SK-N-SH (cell line): Measurements from ENCODE around the gene EDARADD. TPM values are rescaled to one million over a fixed set of nuclear protein-coding genes. Genes with fewer than 3 reads are reported as not detected.

Experiments used
- CTCF ChIA-PET: fragments of 300-600, 350-600 bp; formaldehyde crosslinking; extraction: SDS; loops from one replicate; lab custom pipeline; 2021; lab: Yijun Ruan, JAX
- POLR2A ChIA-PET: fragments of 350-600 bp; sonication (Branson Sonifier 250); formaldehyde crosslinking; extraction: SDS; loops from one replicate; lab custom pipeline; 2020; ENCODE audit warnings: antibody characterized with exemption, inconsistent platforms; lab: Yijun Ruan, JAX
- DNase-seq: peaks from one replicate; pipeline ENCODE4 v3.0.0; 2012
- H2AFZ ChIP-seq: fragments of 200-600 bp; sonication (generic); 2 replicates; pipeline ENCODE4 v1.8.1; 2016; ENCODE audit warnings: antibody characterized with exemption, mild to moderate bottlenecking, low read depth
- H3F3A ChIP-seq: fragments of 200-600 bp; sonication (generic); replicated peaks from 2 replicates; pipeline ENCODE3; 2016; ENCODE audit warnings: antibody characterized with exemption, mild to moderate bottlenecking; ENCODE audit not compliant: insufficient read depth
- H3K27ac ChIP-seq, 2 experiments: fragments of 200-500 bp in 1 of 2; fragments of 200-600 bp in 1 of 2; sonication (Bioruptor generic) in 1 of 2; sonication (generic), shearing (Covaris generic) in 1 of 2; 2 replicates each; pipeline versions ENCODE4 v1.5.1 to v1.6.1; 2014 to 2016; ENCODE audit warnings: low read depth in 2 of 2, inconsistent platforms in 1 of 2, low read length in 1 of 2, mild to moderate bottlenecking in 1 of 2, mixed read lengths in 1 of 2
- H3K27me3 ChIP-seq: fragments of 200-600 bp; sonication (generic), shearing (Covaris generic); 2 replicates; pipeline ENCODE4 v1.6.1; 2016; ENCODE audit warnings: mixed run types; ENCODE audit not compliant: insufficient read depth
- H3K36me3 ChIP-seq, 2 experiments: fragments of 200-500 bp in 1 of 2; fragments of 200-600 bp in 1 of 2; sonication (Bioruptor generic) in 1 of 2; sonication (generic) in 1 of 2; replicated peaks in 1 of 2; 2 replicates each; pipeline versions ENCODE3 to v1.5.1; 2014 to 2016; ENCODE audit warnings: low read length in 1 of 2, mild to moderate bottlenecking in 1 of 2; ENCODE audit not compliant: insufficient read depth in 2 of 2, control insufficient read depth in 1 of 2
- H3K4me1 ChIP-seq, 2 experiments: fragments of 200-500 bp in 1 of 2; fragments of 200-600 bp in 1 of 2; sonication (Bioruptor generic) in 1 of 2; sonication (generic), shearing (Covaris generic) in 1 of 2; 2 replicates each; pipeline versions ENCODE4 v1.5.1 to v1.6.1; 2014 to 2016; ENCODE audit warnings: low read depth in 1 of 2, low read length in 1 of 2, mixed run types in 1 of 2; ENCODE audit not compliant: insufficient read depth in 2 of 2, control insufficient read depth in 1 of 2
- H3K4me2 ChIP-seq: fragments of 200-600 bp; sonication (generic), shearing (Covaris generic); 2 replicates; pipeline ENCODE4 v1.6.1; 2017; ENCODE audit warnings: mixed run types
- H3K4me3 ChIP-seq, 2 experiments: fragments of 200-500 bp in 1 of 2; fragments of 200-600 bp in 1 of 2; sonication (Bioruptor generic) in 1 of 2; sonication (generic), shearing (Covaris generic) in 1 of 2; 2 replicates each; pipeline versions ENCODE4 v1.5.1 to v1.8.1; 2014 to 2016; ENCODE audit warnings: low read depth in 2 of 2, inconsistent platforms in 1 of 2, low read length in 1 of 2, mild to moderate bottlenecking in 1 of 2, mixed read lengths in 1 of 2, moderate library complexity in 1 of 2
- H3K79me2 ChIP-seq: fragments of 200-600 bp; sonication (generic); 2 replicates; pipeline ENCODE4 v1.8.1; 2017; ENCODE audit warnings: mild to moderate bottlenecking; ENCODE audit not compliant: insufficient read depth
- H3K9ac ChIP-seq: fragments of 200-600 bp; sonication (generic); 2 replicates; pipeline ENCODE4 v1.6.1; 2017; ENCODE audit warnings: mixed run types
- H3K9me2 ChIP-seq: fragments of 200-600 bp; sonication (generic); 2 replicates; pipeline ENCODE4 v1.6.1; 2017; ENCODE audit warnings: mixed run types
- H3K9me3 ChIP-seq: fragments of 200-600 bp; sonication (generic); 2 replicates; pipeline ENCODE4 v1.6.1; 2017; ENCODE audit warnings: mixed run types, mild to moderate bottlenecking, moderate library complexity
- H4K20me1 ChIP-seq: fragments of 200-600 bp; sonication (generic); 2 replicates; pipeline ENCODE4 v1.6.1; 2017; ENCODE audit warnings: mild to moderate bottlenecking, mixed run types; ENCODE audit not compliant: insufficient read depth
- CHD2 ChIP-seq: fragments of 150-350 bp; IDR thresholded peaks from 2 replicates; pipeline ENCODE4 v1.6.1; 2018; ENCODE audit warnings: low read length; ENCODE audit not compliant: partially characterized antibody
- ELF1 ChIP-seq: IDR thresholded peaks from 2 replicates; pipeline ENCODE4 v1.4.0; 2012
- EZH2phosphoT487 ChIP-seq: fragments of 200-600 bp; sonication (generic); IDR thresholded peaks from 2 replicates; pipeline ENCODE4 v1.6.1; 2017; ENCODE audit warnings: low read depth, mixed run types, mild to moderate bottlenecking, antibody characterized with exemption, moderate library complexity, borderline replicate concordance
- GABPA ChIP-seq: IDR thresholded peaks from 2 replicates; pipeline ENCODE4 v1.4.0; 2012; ENCODE audit warnings: low read depth, mild to moderate bottlenecking
- GATA2 ChIP-seq: sonication (generic); formaldehyde crosslinking; IDR thresholded peaks from 2 replicates; pipeline ENCODE4 v1.5.0; 2020; ENCODE audit warnings: mild to moderate bottlenecking, missing genetic modification reagents
- JUND ChIP-seq: IDR thresholded peaks from 2 replicates; pipeline ENCODE4 v1.4.0; 2012
- MEF2A ChIP-seq: IDR thresholded peaks from 2 replicates; pipeline ENCODE4 v1.4.0; 2012; ENCODE audit warnings: low read depth, borderline replicate concordance
- MXI1 ChIP-seq: IDR thresholded peaks from 2 replicates; pipeline ENCODE4 v1.6.1; 2012; ENCODE audit warnings: mild to moderate bottlenecking, low read depth, low read length, improper control_type of control experiment
- NFIC ChIP-seq: IDR thresholded peaks from 2 replicates; pipeline ENCODE4 v1.4.0; 2012; ENCODE audit warnings: borderline replicate concordance
- NRF1 ChIP-seq: IDR thresholded peaks from 2 replicates; pipeline ENCODE4 v1.6.1; 2012; ENCODE audit warnings: low read depth, mild to moderate bottlenecking, low read length
- POLR2AphosphoS5 ChIP-seq: IDR thresholded peaks from 2 replicates; pipeline ENCODE4 v1.6.1; 2012; ENCODE audit warnings: low read depth, low read length
- RCOR1 ChIP-seq: fragments of 150-350 bp; IDR thresholded peaks from 2 replicates; pipeline ENCODE4 v1.6.1; 2017; ENCODE audit warnings: antibody characterized with exemption, low read length
- RFX5 ChIP-seq: IDR thresholded peaks from 2 replicates; pipeline ENCODE4 v1.6.1; 2012; ENCODE audit warnings: mild to moderate bottlenecking, improper control_type of control experiment, low read length
- RXRA ChIP-seq: IDR thresholded peaks from 2 replicates; pipeline ENCODE4 v1.4.0; 2012; ENCODE audit warnings: low read depth, mild to moderate bottlenecking, borderline replicate concordance
- SIN3A ChIP-seq: IDR thresholded peaks from 2 replicates; pipeline ENCODE4 v1.6.1; 2012; ENCODE audit warnings: low read depth, mild to moderate bottlenecking, low read length, moderate library complexity, borderline replicate concordance
- TCF12 ChIP-seq: IDR thresholded peaks from 2 replicates; pipeline ENCODE4 v1.4.0; 2012
- TEAD4 ChIP-seq: IDR thresholded peaks from 2 replicates; pipeline ENCODE4 v1.4.0; 2012; ENCODE audit warnings: mild to moderate bottlenecking, borderline replicate concordance; ENCODE audit not compliant: insufficient read depth
- USF1 ChIP-seq: IDR thresholded peaks from 2 replicates; pipeline ENCODE4 v1.4.0; 2012; ENCODE audit warnings: low read depth, borderline replicate concordance
- YY1 ChIP-seq: IDR thresholded peaks from 2 replicates; pipeline ENCODE4 v1.4.0; 2012; ENCODE audit warnings: low read depth, mild to moderate bottlenecking
- ZBTB33 ChIP-seq: IDR thresholded peaks from 2 replicates; pipeline ENCODE4 v1.4.0; 2012; ENCODE audit warnings: low read depth, borderline replicate concordance
- WGBS: methylation state at CpG from one replicate; pipeline ENCODE4 v1.1.6; 2017; ENCODE audit warnings: low lambda C conversion rate; 5-methylcytosine and 5-hydroxymethylcytosine counted together
- polyA plus RNA-seq, 3 experiments: library from polyadenylated mRNA; depleted of rRNA; stranded (reverse); fragments of >200 nt; gene quantifications; 2 replicates each; pipeline ENCODE4 v1.2.3, GENCODE V29; 2012
- TF ChIP-seq, protein P1 (sequence below): IDR thresholded peaks from 2 replicates; pipeline ENCODE4 v1.4.0; 2012; ENCODE audit warnings: low read depth
- TF ChIP-seq, protein P2 (sequence below): fragments of 150-350 bp; IDR thresholded peaks from 2 replicates; pipeline ENCODE4 v1.6.1; 2017; ENCODE audit warnings: antibody characterized with exemption, low read length, low read depth, borderline replicate concordance

Gene EDARADD
- polyA plus RNA-seq, 1 of the 3 experiments (the other 2 are of a cell fraction), result not detected

DNA sequence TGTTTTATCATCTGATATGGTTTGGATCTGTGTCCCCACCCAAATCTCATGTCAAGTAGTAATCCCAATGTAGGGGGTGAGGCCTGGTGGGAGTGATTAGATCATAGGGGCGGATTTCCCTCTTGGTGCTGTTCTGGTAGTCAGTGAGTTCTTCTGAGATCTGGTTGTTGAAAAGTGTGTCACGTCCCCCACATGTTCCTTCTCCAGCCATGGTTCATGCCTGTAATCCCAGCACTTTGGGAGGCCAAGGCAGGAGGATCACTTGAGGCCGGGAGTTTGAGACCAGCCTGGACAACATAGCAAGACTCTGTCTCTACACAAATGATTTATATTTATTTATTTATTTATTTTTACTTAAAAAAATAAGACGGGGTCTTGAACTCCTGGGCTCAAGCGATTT is 30.8 kb upstream of the EDARADD start:
- CTCF ChIA-PET, result interaction anchor here (0.7 kb wide), 1 partner anchor 84 kb away, joined by 4 read pairs; no protein-coding TSS in a partner anchor
- H4K20me1 ChIP-seq, result no peaks in the 10 kb centered on the region
- H3K9me2 ChIP-seq, result no peaks in the 10 kb centered on the region
- POLR2A ChIA-PET, result no interaction called here
- TF ChIP-seq TCF12 (no peak), RXRA (no peak), YY1 (no peak), ELF1 (no peak), RCOR1 (no peak), ZBTB33 (no peak), POLR2AphosphoS5 (no peak)
- TF ChIP-seq, protein P1, sequence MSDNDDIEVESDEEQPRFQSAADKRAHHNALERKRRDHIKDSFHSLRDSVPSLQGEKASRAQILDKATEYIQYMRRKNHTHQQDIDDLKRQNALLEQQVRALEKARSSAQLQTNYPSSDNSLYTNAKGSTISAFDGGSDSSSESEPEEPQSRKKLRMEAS, result no peak
- H3K79me2 ChIP-seq, result no peaks in the 10 kb centered on the region
- H3K4me1 ChIP-seq, result no peaks in the 10 kb centered on the region
- no peaks in the 10 kb centered on the region for H3K27me3 ChIP-seq
- no peak overlapping the region for H3K4me2 ChIP-seq
- 35% methylated on average over 5 of the region's 5 CpGs for WGBS
- no peaks in the 10 kb centered on the region for H3F3A ChIP-seq
- no peak overlapping the region for H3K27ac ChIP-seq
- no peak overlapping the region for H3K4me3 ChIP-seq
- no peak for DNase-seq
- no peak overlapping the region for H2AFZ ChIP-seq
- no peaks in the 10 kb centered on the region for H3K36me3 ChIP-seq
- no peak overlapping the region for H3K9ac ChIP-seq
- no peaks in the 10 kb centered on the region for H3K9me3 ChIP-seq

DNA sequence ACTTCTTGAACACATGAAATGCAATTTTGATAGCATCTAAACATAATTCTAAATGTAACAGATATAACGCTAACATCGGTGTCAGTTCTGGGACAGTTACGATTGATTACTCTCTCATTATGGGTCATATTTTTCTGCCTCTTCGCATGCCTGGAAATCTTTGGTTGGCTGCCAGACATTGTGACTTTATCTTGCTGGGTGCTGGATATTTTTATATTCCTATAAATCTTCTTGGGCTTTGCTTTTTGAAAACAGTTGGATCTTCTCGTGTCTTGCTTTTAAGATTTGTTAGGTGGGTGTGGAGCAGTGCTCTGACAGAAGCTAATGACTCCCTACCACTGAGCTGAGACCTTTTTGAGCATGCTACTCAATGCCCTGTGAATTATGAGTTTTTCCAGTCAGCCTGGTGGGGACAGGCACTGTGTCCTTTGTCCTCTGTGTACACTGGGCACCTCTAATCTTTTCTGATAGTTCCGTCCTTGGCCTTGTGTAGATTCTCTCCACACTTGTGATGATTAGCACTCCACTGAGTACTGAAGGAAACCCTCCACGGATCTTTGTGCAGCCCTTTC is 28.0 kb upstream of the EDARADD start:
- Histone ChIP-seq H3K27me3 (no peaks in the 10 kb centered on the region), H3K9me3 (no peaks in the 10 kb centered on the region), H3K79me2 (no peaks in the 10 kb centered on the region), H2AFZ (no peak overlapping the region), H4K20me1 (no peaks in the 10 kb centered on the region), H3K4me3 (no peak overlapping the region), H3K9me2 (no peaks in the 10 kb centered on the region), H3K4me1 (no peaks in the 10 kb centered on the region), H3K4me2 (no peak overlapping the region), H3K9ac (no peak overlapping the region), H3F3A (no peaks in the 10 kb centered on the region), H3K36me3 (no peaks in the 10 kb centered on the region), H3K27ac (no peak overlapping the region)
- no peak for DNase-seq
- WGBS, result 29% methylated on average over 7 of the region's 7 CpGs
- ChIA-PET POLR2A (no interaction called here), CTCF (no interaction called here)
- TF ChIP-seq EZH2phosphoT487 (no peak), TEAD4 (no peak), NRF1 (no peak), JUND (no peak), SIN3A (no peak), RCOR1 (no peak), RFX5 (no peak), MEF2A (no peak), ZBTB33 (no peak), ELF1 (no peak), CHD2 (no peak), USF1 (no peak), GABPA (no peak), MXI1 (no peak), NFIC (no peak), GATA2 (no peak), POLR2AphosphoS5 (no peak)
- TF ChIP-seq, protein P1, result no peak
- TF ChIP-seq, protein P2, sequence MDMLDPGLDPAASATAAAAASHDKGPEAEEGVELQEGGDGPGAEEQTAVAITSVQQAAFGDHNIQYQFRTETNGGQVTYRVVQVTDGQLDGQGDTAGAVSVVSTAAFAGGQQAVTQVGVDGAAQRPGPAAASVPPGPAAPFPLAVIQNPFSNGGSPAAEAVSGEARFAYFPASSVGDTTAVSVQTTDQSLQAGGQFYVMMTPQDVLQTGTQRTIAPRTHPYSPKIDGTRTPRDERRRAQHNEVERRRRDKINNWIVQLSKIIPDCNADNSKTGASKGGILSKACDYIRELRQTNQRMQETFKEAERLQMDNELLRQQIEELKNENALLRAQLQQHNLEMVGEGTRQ, result no peak
